IPS-20b (cell line): Measurements from ENCODE around the gene SYNDIG1.

Experiments used
- H3K27ac ChIP-seq: one replicate; pipeline ENCODE4 v1.5.1; 2013; ENCODE audit warnings: low read length
- H3K27me3 ChIP-seq: 2 replicates; pipeline ENCODE4 v1.6.1; 2013; ENCODE audit warnings: mild to moderate bottlenecking, low read length, inconsistent platforms; ENCODE audit not compliant: insufficient read depth
- H3K36me3 ChIP-seq: 2 replicates; pipeline ENCODE4 v1.6.1; 2013; ENCODE audit warnings: low read depth, mild to moderate bottlenecking, inconsistent platforms, low read length, moderate library complexity; ENCODE audit not compliant: insufficient read depth
- H3K4me1 ChIP-seq: 2 replicates; pipeline ENCODE4 v1.6.1; 2013; ENCODE audit warnings: mild to moderate bottlenecking, control low read depth, inconsistent platforms, low read length, moderate library complexity; ENCODE audit not compliant: insufficient read depth
- H3K4me3 ChIP-seq: 2 replicates; pipeline ENCODE4 v1.5.1; 2013; ENCODE audit warnings: mild to moderate bottlenecking, low read length, inconsistent platforms
- H3K9ac ChIP-seq: 2 replicates; pipeline ENCODE4 v1.6.1; 2013; ENCODE audit warnings: low read depth, mild to moderate bottlenecking, inconsistent platforms, low read length, moderate library complexity
- H3K9me3 ChIP-seq: 2 replicates; pipeline ENCODE4 v1.6.1; 2013; ENCODE audit warnings: mild to moderate bottlenecking, low read depth, low read length, inconsistent platforms; ENCODE audit not compliant: insufficient read depth

Gene SYNDIG1

GRCh38 chr20:24628985-24629384 is 159.6 kb downstream of the SYNDIG1 start:
- H3K4me3 ChIP-seq = no peak overlapping the region
- H3K36me3 ChIP-seq = no peaks in the 10 kb centered on the region
- H3K9ac ChIP-seq = no peak overlapping the region
- H3K27me3 ChIP-seq = no peaks in the 10 kb centered on the region
- peaks cover 2% of the 10 kb centered on the region; the same call in 1 of the 2 replicates for H3K4me1 ChIP-seq
- no peak overlapping the region for H3K27ac ChIP-seq
- H3K9me3 ChIP-seq = no peaks in the 10 kb centered on the region

GRCh38 chr20:24629668-24630067 is 160.2 kb downstream of the SYNDIG1 start:
- Histone ChIP-seq H3K9me3 (no peaks in the 10 kb centered on the region), H3K4me1 (peaks cover 7% of the 10 kb centered on the region; the same call in 1 of the 2 replicates), H3K9ac (no peak overlapping the region), H3K27ac (no peak overlapping the region), H3K27me3 (no peaks in the 10 kb centered on the region), H3K36me3 (no peaks in the 10 kb centered on the region), H3K4me3 (no peak overlapping the region)

GRCh38 chr20:24630486-24631172 is 161.2 kb downstream of the SYNDIG1 start:
- Histone ChIP-seq H3K27me3 (no peaks in the 10 kb centered on the region), H3K4me3 (no peak overlapping the region), H3K27ac (no peak overlapping the region), H3K4me1 (peaks cover 14% of the 10 kb centered on the region; the same call in 1 of the 2 replicates), H3K9me3 (no peaks in the 10 kb centered on the region), H3K9ac (no peak overlapping the region), H3K36me3 (no peaks in the 10 kb centered on the region)

GRCh38 chr20:24631173-24631505 is 161.7 kb downstream of the SYNDIG1 start:
- H3K27me3 ChIP-seq = no peaks in the 10 kb centered on the region
- H3K9ac ChIP-seq = no peak overlapping the region
- no peak overlapping the region for H3K27ac ChIP-seq
- H3K4me3 ChIP-seq = no peak overlapping the region
- peaks cover 19% of the 10 kb centered on the region; the same call in 1 of the 2 replicates for H3K4me1 ChIP-seq
- no peaks in the 10 kb centered on the region for H3K36me3 ChIP-seq
- H3K9me3 ChIP-seq = no peaks in the 10 kb centered on the region

- Histone ChIP-seq H3K9me3 (no peaks in the 10 kb centered on the region), H3K4me1 (peaks cover 19% of the 10 kb centered on the region; the same call in 1 of the 2 replicates), H3K36me3 (no peaks in the 10 kb centered on the region), H3K9ac (no peak overlapping the region), H3K27me3 (no peaks in the 10 kb centered on the region), H3K4me3 (no peak overlapping the region), H3K27ac (no peak overlapping the region)
These were observed 163.2 kb downstream of the SYNDIG1 start for GRCh38 chr20:24632581-24632980.

- no peak overlapping the region for H3K4me3 ChIP-seq
- no peaks in the 10 kb centered on the region for H3K36me3 ChIP-seq
- H3K27me3 ChIP-seq = no peaks in the 10 kb centered on the region
- no peak overlapping the region for H3K27ac ChIP-seq
- H3K9me3 ChIP-seq = no peaks in the 10 kb centered on the region
- peaks cover 19% of the 10 kb centered on the region; the same call in 1 of the 2 replicates for H3K4me1 ChIP-seq
- H3K9ac ChIP-seq = no peak overlapping the region
These were observed 163.6 kb downstream of the SYNDIG1 start for GRCh38 chr20:24633026-24633425.

- Histone ChIP-seq H3K4me1 (peaks cover 19% of the 10 kb centered on the region; the same call in 1 of the 2 replicates), H3K9me3 (no peaks in the 10 kb centered on the region)
These were observed 164.1 kb downstream of the SYNDIG1 start for GRCh38 chr20:24633521-24633920.

GRCh38 chr20:24634855-24635254 is 165.4 kb downstream of the SYNDIG1 start:
- Histone ChIP-seq H3K4me3 (no peak overlapping the region), H3K9ac (no peak overlapping the region; the same call in 1 of the 2 replicates), H3K4me1 (peaks cover 19% of the 10 kb centered on the region; the same call in 1 of the 2 replicates), H3K27ac (no peak overlapping the region), H3K36me3 (no peaks in the 10 kb centered on the region), H3K9me3 (no peaks in the 10 kb centered on the region), H3K27me3 (no peaks in the 10 kb centered on the region)

More at GRCh38 chr20:24633521-24633920, 164.1 kb downstream of the SYNDIG1 start:
- H3K9ac ChIP-seq = no peak overlapping the region
- no peak overlapping the region for H3K4me3 ChIP-seq
- no peaks in the 10 kb centered on the region for H3K36me3 ChIP-seq
- no peaks in the 10 kb centered on the region for H3K27me3 ChIP-seq
- H3K27ac ChIP-seq = no peak overlapping the region

- H3K9me3 ChIP-seq = no peaks in the 10 kb centered on the region
- H3K4me1 ChIP-seq = peaks cover 19% of the 10 kb centered on the region; the same call in 1 of the 2 replicates
- no peak overlapping the region for H3K4me3 ChIP-seq
- no peak overlapping the region for H3K9ac ChIP-seq
- no peaks in the 10 kb centered on the region for H3K27me3 ChIP-seq
- H3K36me3 ChIP-seq = no peaks in the 10 kb centered on the region
- H3K27ac ChIP-seq = no peak overlapping the region
These were observed 167.2 kb downstream of the SYNDIG1 start for GRCh38 chr20:24636626-24637025.

GRCh38 chr20:24637087-24637486 is 167.7 kb downstream of the SYNDIG1 start:
- H3K36me3 ChIP-seq = no peaks in the 10 kb centered on the region
- H3K9me3 ChIP-seq = no peaks in the 10 kb centered on the region
- H3K4me3 ChIP-seq = no peak overlapping the region
- no peak overlapping the region for H3K9ac ChIP-seq
- H3K4me1 ChIP-seq = peaks cover 19% of the 10 kb centered on the region; the same call in 1 of the 2 replicates
- H3K27ac ChIP-seq = no peak overlapping the region
- H3K27me3 ChIP-seq = no peaks in the 10 kb centered on the region

GRCh38 chr20:24637941-24638340 is 168.5 kb downstream of the SYNDIG1 start:
- Histone ChIP-seq H3K27ac (no peak overlapping the region), H3K9ac (no peak overlapping the region), H3K4me3 (no peak overlapping the region), H3K36me3 (no peaks in the 10 kb centered on the region), H3K9me3 (no peaks in the 10 kb centered on the region), H3K27me3 (no peaks in the 10 kb centered on the region), H3K4me1 (peaks cover 19% of the 10 kb centered on the region; the same call in 1 of the 2 replicates)
